NCI-H69 (cell line): Measurements from ENCODE around the gene TDG.
"Not testable (repeated sequence)": the region's sequence is repeated elsewhere in the genome, so short reads cannot be mapped to it uniquely, and the experiment has no call there.

Experiments
- DNase-seq: peaks from one replicate; lab custom pipeline; 2025; lab: John Stamatoyannopoulos, UW

Gene TDG

DNA sequence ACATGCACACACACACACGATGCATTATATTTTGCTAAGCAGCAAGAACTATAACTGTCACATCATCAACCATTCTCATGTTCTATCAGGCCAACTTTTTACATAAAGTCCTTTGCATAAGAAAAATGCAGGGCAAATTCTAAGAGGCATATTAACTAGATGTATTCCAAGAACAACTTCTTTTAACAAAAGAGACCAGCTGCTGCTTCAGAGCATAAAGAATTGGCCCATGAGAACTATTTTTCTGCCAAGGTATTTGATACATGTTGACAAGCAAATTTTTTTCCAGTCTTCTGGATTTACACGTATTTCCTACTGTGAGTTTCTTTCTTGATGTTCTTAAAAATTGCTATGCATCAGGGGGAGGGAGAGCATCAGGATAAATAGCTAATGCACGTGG is 57.1 kb downstream of the TDG start:
- no peak for DNase-seq

DNA sequence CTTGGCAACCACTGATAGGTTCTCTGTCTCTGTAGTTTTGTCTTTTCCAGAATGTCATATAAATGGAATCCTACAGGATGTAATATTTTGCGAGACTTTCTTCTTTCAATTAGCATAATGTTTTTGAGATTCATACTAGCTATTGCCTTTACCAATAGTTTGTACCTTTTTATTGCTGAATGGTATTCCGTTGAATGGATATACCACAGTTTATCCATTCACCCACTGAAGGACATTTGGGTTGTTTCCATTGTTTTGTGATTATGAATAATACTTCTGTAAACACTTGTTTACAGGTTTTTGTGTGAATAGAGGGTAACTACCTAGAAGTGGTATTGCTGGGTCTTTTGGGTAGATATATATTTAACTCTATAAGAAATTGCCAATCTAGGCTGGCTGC is 58.0 kb downstream of the TDG start:
- no peak for DNase-seq

DNA sequence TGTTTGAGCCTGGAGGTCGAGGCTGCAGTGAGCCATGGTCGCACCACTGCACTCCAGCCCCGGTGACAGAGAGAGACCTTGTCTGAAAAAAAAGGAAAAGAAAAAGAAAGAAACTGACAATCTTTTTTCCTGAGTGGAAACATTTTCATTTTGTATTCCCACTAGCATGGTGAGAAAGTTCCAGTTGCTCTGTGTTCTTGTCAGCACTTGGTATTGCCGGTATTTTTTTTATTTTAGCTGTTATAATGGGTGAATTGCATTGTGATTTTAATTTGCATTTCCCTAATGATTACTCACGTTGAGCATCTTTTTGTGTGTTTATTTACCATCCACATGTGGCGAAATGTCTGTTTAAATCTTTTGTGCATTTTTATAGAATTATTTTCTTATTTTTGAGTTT is 58.7 kb downstream of the TDG start:
- DNase-seq: no peak

DNA sequence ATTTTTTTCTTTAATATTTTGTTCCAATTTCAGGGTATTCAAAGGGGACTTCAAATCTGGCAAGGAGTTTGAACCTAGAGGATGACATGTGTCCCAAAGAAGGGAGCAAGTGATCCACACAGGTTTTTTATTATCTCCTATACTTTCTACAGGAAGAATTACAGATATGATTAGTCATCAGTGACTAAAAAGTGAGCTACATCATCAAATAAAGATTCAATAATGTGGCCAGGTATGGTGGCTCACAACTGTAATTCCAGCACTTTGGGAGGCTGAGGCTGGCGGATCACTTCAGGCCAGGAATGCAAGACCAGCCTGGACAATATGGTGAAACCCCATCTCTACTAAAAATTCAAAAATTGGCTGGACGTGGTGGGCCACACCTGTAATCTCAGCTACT is 60.1 kb downstream of the TDG start:
- DNase-seq: no peak

DNA sequence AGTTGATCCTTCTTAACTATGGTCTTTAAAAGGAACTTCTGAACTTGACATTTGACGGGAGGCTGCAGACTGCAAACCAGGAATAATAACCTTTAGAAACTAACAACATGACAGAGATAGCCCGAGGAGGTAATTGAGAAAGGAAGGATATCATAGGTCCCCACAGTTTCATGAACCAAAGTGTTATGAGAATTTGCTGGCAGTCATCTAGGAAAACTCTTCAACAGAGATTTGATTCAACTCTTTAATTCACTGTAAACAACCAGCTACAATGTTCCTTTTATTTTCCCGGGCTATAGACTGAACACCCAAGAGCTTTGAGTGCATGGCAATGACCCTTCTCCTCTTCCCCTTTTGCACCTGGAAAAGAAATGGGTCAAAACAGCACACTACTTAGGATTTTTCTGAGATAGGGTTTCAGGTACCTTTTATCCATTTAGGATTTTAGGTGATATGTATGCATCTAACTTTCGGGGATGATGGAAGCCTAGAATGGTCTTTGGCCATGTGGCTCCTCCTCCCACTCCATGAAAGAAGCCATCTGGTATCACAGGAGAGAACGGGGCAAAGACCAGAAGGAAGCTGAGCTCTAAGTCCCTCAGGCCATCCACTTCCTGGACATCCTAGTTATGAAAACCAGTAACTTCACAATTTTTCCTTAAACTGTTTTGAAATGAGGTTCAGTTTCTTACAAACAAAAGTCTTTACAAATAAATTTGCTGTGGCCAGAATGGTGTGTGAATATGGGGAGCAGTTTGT is 61.3 kb downstream of the TDG start:
- DNase-seq: peak; percentile 19

DNA sequence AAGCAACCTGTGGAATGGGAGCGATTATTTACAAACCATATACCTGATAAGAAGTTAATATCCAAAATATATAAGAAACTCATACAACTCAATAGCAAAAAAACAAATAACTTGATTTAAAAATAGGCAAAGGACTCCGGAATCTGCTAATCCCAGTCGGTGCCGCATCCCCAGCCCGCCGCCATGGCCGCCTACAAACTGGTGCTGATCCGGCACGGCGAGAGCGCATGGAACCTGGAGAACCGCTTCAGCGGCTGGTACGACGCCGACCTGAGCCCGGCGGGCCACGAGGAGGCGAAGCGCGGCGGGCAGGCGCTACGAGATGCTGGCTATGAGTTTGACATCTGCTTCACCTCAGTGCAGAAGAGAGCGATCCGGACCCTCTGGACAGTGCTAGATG is 64.9 kb downstream of the TDG start:
- DNase-seq: not testable (repeated sequence)

DNA sequence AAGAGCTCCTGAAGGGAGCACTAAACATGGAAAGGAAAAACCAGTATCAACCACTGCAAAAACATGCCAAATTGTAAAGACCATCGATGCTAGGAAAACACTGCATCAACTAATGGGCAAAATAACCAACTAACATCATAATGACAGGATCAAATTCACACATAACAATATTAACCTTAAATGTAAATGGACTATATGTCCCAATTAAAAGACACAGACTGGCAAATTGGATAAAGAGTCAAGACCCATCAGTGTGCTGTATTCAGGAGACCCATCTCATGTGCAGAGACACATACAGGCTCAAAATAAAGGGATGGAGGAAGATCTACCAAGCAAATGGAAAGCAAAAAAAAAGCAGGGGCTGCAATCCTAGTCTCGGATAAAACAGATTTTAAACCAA is 70.5 kb downstream of the TDG start:
- DNase-seq: not testable (repeated sequence)
